Stimulated activated CD4-positive, alpha-beta T cell treated with anti-CD3 and anti-CD28 coated beads, TNF-alpha, amount 100 ng/mL, for 24 hours (primary cell): Measurements from ENCODE around the gene FHDC1.

ENCODE experiments used
- DNase-seq, 3 experiments: peaks; one replicate each; pipeline ENCODE4 v3.0.0-alpha.2; 2020; ENCODE audit warnings: low read depth in 3 of 3

Gene FHDC1

DNA sequence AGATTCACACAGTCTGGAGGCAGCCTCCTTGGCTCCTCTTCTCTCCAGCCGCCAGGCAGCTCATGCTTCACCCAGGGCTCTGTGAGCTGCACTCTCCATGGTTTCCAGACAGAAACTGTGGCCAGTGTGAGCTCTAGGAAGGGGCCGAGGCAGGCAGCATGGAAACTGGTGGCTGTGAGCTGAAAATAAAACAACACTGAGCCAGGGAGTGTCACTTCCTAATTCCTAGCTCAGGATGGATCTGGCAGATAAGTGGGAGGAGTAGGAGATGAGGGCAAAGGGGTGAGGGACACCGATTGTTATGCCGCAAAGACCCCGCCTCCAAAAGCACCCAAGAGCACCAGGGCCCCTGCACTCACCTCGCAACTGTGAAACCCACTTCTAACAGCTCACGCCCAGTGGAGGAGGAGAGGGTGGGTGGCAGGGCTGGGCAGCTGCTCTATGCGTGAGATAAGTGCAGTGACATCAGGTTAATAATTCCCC, 69.8 kb downstream of the FHDC1 start:
- no peak for DNase-seq

DNA sequence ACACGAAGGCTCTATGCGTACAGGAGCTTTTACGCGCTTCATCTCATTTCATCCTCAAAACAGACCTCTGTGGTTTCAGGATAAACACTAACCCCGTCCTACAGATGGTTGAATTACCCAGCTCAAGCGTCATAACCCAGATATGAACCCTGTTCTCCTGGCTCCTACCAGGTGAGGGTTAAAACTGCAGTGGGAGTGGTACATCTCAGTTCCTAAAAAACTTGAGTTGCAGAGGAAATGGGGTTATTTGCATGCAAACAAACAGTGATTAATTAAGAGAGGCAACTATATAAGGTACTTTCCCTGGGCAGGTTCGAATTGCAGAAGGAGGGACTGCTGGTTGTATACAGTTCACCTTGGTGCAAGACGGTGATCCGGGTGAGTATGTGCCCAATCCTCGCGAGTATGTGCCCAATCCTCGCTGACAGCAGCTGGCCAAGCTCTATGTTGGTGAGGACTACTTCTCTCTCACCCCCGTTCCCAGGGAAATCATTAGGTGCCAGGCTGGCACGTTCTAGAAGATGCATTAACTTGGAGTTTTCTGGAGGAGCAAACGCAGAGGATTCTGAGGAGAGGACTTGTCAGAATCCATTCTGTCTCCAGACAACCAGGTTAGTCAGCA, 72.6 kb downstream of the FHDC1 start:
- no peak for DNase-seq

GRCh38 chr4:153010146-153010545, 74.0 kb downstream of the FHDC1 start:
- no peak for DNase-seq

DNA sequence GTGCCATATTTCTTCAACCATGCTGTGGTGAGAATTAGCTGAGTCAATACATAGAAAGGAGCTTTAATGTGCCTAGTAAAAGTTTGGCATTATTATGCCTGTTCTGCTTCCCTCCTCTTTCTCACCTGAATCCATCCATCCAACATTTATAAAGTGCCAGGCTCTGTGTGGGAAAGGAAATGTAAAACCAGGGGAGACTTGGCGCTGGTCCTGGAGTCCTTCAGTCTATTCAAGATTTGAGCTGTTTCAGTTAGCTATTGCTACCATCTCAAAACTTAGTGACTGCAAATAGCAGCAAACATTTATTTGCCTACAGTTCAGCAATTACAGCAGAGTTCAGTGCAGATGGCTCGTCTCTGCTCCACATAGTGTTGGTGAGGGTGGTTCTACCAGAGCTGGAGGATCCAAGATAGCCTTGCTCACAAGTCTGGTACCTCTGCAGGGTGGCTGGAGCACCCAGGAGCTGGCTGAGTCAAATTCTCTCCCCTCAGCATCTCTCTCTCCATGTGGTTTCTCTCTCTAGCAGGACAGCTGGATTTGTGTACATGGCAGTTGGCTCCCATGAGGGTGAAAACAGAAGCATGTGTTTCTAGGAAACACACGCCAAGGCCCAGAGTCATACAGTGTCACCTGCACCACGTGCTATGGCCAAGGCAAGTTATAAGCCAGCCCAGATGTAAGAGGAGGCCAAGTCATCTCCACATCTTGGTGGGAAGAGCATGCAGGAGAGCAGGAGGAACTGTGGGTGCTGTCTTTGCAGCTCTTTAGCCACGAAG, 77.3 kb downstream of the FHDC1 start:
- DNase-seq = no peak

- DNase-seq = no peak
Measured at GRCh38 chr4:153014460-153014859, 78.3 kb downstream of the FHDC1 start.

DNA sequence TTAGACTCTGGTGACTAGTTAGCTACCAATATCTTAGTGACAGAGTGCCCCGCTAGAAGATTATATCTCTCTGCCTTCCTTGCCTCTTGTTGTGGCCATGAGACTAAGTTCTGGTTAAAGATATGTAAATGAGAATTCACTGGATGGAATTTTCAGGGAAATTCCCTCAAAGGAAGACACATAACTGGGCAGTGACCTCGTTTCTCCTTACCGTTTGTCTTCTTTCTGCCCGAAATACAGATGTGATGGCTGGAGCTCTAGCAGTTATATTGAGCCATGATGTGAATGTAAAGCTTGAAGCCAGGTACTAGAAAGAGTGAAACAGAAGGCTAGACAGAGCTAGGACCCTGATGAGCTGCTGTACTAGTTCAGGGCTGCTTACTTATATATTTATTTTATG, 80.5 kb downstream of the FHDC1 start:
- no peak for DNase-seq

- no peak for DNase-seq
Measured at GRCh38 chr4:153018031-153018430, 81.9 kb downstream of the FHDC1 start.

- no peak for DNase-seq
Measured at GRCh38 chr4:153018684-153019083, 82.6 kb downstream of the FHDC1 start.

- DNase-seq = no peak
Measured at GRCh38 chr4:153019906-153020305, 83.8 kb downstream of the FHDC1 start.

- DNase-seq = no peak
Measured at GRCh38 chr4:153020457-153020856, 84.3 kb downstream of the FHDC1 start.

DNA sequence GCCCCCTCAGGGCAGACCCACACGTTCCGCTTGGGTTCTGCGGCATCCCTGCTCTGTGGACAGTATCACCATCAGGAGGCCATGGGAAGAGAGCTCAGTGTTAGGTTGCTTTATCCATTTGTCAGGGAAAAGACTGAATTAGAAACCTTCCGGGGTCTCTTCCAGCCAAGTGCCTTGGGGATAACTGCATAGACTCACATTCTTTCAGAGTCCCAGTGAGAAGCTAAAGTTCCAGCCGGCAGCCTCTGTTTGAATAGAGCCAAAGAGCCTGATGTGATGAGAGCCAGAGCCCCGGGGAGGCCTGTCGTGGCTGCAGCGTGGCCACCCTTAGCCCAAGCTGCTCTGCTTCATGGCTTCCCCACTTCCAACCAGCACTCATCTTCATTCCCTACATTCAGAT, 85.2 kb downstream of the FHDC1 start:
- no peak for DNase-seq

- DNase-seq = no peak
Measured at GRCh38 chr4:153022241-153022715, 86.2 kb downstream of the FHDC1 start.

DNA sequence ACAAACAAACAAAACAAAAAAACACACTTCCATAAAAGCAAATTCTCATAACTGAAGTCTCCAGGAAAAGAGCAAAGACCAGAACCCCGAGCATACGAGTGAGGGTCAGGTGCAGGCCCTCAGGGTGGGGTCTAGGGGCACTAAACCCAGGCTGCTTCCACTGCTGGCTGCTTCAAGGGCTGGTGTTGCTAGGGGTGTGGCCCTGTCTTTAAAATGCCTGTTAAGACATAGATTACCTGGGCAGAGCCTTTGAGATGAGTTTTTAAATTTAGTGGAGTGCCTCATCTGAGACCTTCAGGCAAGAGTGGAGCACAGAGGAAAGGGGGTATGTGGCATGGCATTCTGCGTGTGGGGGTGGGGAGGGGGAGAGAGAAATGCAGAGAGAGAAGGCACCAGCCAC, 87.0 kb downstream of the FHDC1 start:
- DNase-seq = no peak

- DNase-seq = no peak
Measured at GRCh38 chr4:153023692-153024394, 87.7 kb downstream of the FHDC1 start.

- no peak for DNase-seq
Measured at GRCh38 chr4:153024466-153024865, 88.3 kb downstream of the FHDC1 start.

GRCh38 chr4:153025406-153025805, 89.3 kb downstream of the FHDC1 start:
- no peak for DNase-seq

DNA sequence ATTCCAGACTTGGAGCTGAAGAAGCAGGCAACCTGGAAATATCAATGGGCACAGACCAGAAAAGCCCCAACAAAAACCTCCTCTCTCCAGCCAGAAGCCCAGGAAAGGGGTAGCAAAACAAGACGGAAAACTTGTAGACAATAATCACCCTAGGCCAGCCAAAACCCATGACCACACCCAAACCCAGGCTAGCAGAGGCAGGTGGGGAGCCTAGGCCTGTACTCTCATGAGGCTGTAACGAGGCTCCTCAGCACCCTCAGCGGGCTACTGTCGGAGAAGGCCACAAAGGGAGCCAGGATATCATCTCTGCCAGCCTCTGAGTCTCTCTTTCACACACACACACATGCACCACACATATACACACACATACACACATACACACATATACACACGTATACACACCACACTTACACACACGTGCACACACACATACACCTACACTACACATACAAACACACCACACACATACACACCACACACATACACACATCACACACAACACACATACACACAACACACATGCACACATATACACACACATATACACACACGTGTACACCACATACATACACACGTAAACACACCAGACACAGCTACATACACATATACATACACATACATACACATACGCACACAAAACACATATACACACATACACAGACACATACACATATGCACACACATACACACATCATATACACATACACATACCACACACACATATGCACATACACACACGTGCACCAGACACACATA, 90.6 kb downstream of the FHDC1 start:
- no peak for DNase-seq

GRCh38 chr4:153027866-153028265, 91.7 kb downstream of the FHDC1 start:
- DNase-seq = no peak

GRCh38 chr4:153028535-153028934, 92.4 kb downstream of the FHDC1 start:
- no peak for DNase-seq
